OCI-LY1 (cell line): ENCODE data around the gene HDX.

Experiments used
- H2AFZ ChIP-seq: fragments of 200-600 bp; sonication (generic), shearing (Covaris generic); 2 replicates; pipeline ENCODE4 v1.6.0; 2014; ENCODE audit warnings: antibody characterized with exemption, mild to moderate bottlenecking, low read length
- H3F3A ChIP-seq: fragments of 200-600 bp; sonication (generic), shearing (Covaris generic); 2 replicates; pipeline ENCODE4 v1.6.0; 2014; ENCODE audit warnings: mild to moderate bottlenecking, antibody characterized with exemption, low read length, moderate library complexity; ENCODE audit not compliant: insufficient read depth
- H3K27ac ChIP-seq: fragments of 200-600 bp; sonication (generic); 2 replicates; pipeline ENCODE4 v1.5.1; 2014; ENCODE audit warnings: low read length, mixed run types, mild to moderate bottlenecking, low read depth; ENCODE audit not compliant: poor library complexity, severe bottlenecking
- H3K27me3 ChIP-seq: fragments of 200-600 bp; sonication (generic); 2 replicates; pipeline ENCODE4 v1.6.0; 2014; ENCODE audit warnings: antibody characterized with exemption, mild to moderate bottlenecking, low read length, moderate library complexity; ENCODE audit not compliant: insufficient read depth
- H3K36me3 ChIP-seq: fragments of 200-600 bp; sonication (generic); 2 replicates; pipeline ENCODE4 v1.6.1; 2014; ENCODE audit warnings: mild to moderate bottlenecking, antibody characterized with exemption, low read length, moderate library complexity, mixed read lengths; ENCODE audit not compliant: insufficient read depth
- H3K4me1 ChIP-seq: fragments of 200-600 bp; sonication (generic); 2 replicates; pipeline ENCODE4 v1.5.1; 2014; ENCODE audit warnings: mild to moderate bottlenecking, low read length, moderate library complexity; ENCODE audit not compliant: insufficient read depth, severe bottlenecking
- H3K4me2 ChIP-seq: fragments of 200-600 bp; sonication (generic), shearing (Covaris generic); 2 replicates; pipeline ENCODE4 v1.6.1; 2014; ENCODE audit warnings: low read length
- H3K4me3 ChIP-seq: fragments of 200-600 bp; sonication (generic); 2 replicates; pipeline ENCODE4 v1.5.1; 2014; ENCODE audit warnings: low read length, low read depth, mild to moderate bottlenecking, mixed read lengths; ENCODE audit not compliant: poor library complexity, severe bottlenecking
- H3K79me2 ChIP-seq: fragments of 200-600 bp; shearing (Covaris generic); 2 replicates; pipeline ENCODE4 v1.6.1; 2016; ENCODE audit warnings: mixed run types, low read length, mixed read lengths; ENCODE audit not compliant: insufficient read depth
- H3K9ac ChIP-seq: fragments of 200-600 bp; sonication (generic), shearing (Covaris generic); 2 replicates; pipeline ENCODE4 v1.6.1; 2014; ENCODE audit warnings: mild to moderate bottlenecking, low read length, mixed read lengths
- H3K9me2 ChIP-seq: fragments of 200-600 bp; sonication (generic), shearing (Covaris generic); 2 replicates; pipeline ENCODE4 v1.6.1; 2014; ENCODE audit warnings: low read depth, mild to moderate bottlenecking, low read length, mixed read lengths
- H3K9me3 ChIP-seq: fragments of 200-600 bp; shearing (Covaris generic); 2 replicates; pipeline ENCODE4 v1.6.1; 2014; ENCODE audit warnings: low read length, mixed read lengths
- H4K20me1 ChIP-seq: fragments of 200-600 bp; sonication (generic), shearing (Covaris generic); 2 replicates; pipeline ENCODE4 v1.6.0; 2016; ENCODE audit warnings: mild to moderate bottlenecking, low read length; ENCODE audit not compliant: insufficient read depth
- CTCF ChIP-seq: fragments of 200-600 bp; sonication (generic), shearing (Covaris generic); IDR thresholded peaks from 2 replicates; pipeline ENCODE4 v1.5.1; 2017; ENCODE audit warnings: mild to moderate bottlenecking, antibody characterized with exemption, low read length, moderate library complexity, mixed read lengths
- EZH2 ChIP-seq: fragments of 200-600 bp; sonication (generic), shearing (Covaris generic); IDR thresholded peaks from 2 replicates; pipeline ENCODE4 v1.8.0; 2017; ENCODE audit warnings: borderline replicate concordance, mixed run types, mild to moderate bottlenecking, antibody characterized with exemption, low read length, moderate library complexity, mixed read lengths

HDX gene

DNA sequence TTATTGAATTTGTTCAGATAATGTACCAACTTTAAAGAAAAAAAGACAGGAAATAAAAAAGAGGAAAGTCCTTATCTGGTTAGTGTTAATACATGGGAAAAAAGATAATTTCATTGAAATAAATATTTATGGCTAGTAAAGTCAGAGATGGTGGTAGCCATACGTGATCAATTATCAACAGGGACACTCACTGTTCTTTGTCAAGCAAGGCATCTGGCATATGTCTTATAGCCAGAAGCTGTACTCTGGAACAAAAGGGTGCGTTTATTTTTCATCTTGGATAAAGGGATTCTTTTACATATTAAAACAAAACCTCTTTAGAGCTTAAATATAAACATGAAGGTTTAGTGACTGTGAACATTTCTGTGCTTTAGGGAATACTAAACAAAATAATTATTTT is 26.7 kb downstream of the HDX start:
- no peak for TF ChIP-seq CTCF
- TF ChIP-seq EZH2: no peak
- Histone ChIP-seq H3K36me3 (no peaks in the 10 kb centered on the region), H3K27me3 (no peaks in the 10 kb centered on the region), H3K79me2 (no peaks in the 10 kb centered on the region), H3K4me2 (no peak overlapping the region), H3K4me3 (no peak overlapping the region), H3K4me1 (no peaks in the 10 kb centered on the region), H3K9me3 (no peaks in the 10 kb centered on the region), H3K9me2 (no peaks in the 10 kb centered on the region), H3K9ac (no peak overlapping the region), H2AFZ (no peak overlapping the region), H3K27ac (no peak overlapping the region), H3F3A (no peaks in the 10 kb centered on the region), H4K20me1 (no peaks in the 10 kb centered on the region)

- Histone ChIP-seq H2AFZ (no peak overlapping the region), H3K79me2 (no peaks in the 10 kb centered on the region), H3K9ac (no peak overlapping the region), H3K4me1 (no peaks in the 10 kb centered on the region), H4K20me1 (no peaks in the 10 kb centered on the region), H3K4me3 (no peak overlapping the region), H3F3A (no peaks in the 10 kb centered on the region), H3K36me3 (no peaks in the 10 kb centered on the region), H3K4me2 (no peak overlapping the region), H3K9me3 (no peaks in the 10 kb centered on the region), H3K27ac (no peak overlapping the region), H3K27me3 (no peaks in the 10 kb centered on the region), H3K9me2 (no peaks in the 10 kb centered on the region)
- no peak for TF ChIP-seq EZH2
- TF ChIP-seq CTCF: no peak
These were observed 27.2 kb downstream of the HDX start for GRCh38 chrX:84475101-84475500.

DNA sequence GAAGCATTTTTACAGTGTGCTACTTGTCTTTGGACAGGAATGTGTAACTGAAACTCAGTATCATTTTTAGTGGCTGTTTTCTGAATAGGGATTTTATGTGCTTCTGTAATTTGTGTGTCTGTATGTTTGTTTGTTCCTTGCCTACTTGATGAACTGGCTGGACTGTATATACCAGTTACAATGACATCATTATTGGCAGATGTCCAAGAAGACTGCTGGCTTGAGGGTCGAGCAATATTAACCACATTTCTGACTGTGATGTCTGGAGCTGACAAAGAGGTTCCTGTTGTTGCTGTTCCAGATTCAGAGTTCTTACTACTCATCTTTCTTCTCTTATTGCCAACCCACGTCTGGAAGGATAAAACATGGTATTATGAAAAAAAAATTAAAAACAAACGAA is 33.0 kb downstream of the HDX start:
- H3K27me3 ChIP-seq: no peaks in the 10 kb centered on the region
- TF ChIP-seq CTCF (no peak), EZH2 (no peak)
- H3F3A ChIP-seq: no peaks in the 10 kb centered on the region
- no peak overlapping the region for H3K27ac ChIP-seq
- H3K4me1 ChIP-seq: no peaks in the 10 kb centered on the region
- no peaks in the 10 kb centered on the region for H4K20me1 ChIP-seq
- H2AFZ ChIP-seq: no peak overlapping the region
- no peaks in the 10 kb centered on the region for H3K9me3 ChIP-seq
- no peak overlapping the region for H3K4me3 ChIP-seq
- no peaks in the 10 kb centered on the region for H3K9me2 ChIP-seq
- no peak overlapping the region for H3K9ac ChIP-seq
- H3K36me3 ChIP-seq: no peaks in the 10 kb centered on the region
- no peaks in the 10 kb centered on the region for H3K79me2 ChIP-seq
- no peak overlapping the region for H3K4me2 ChIP-seq
